ENCODE results near the gene IPMK.

Gene IPMK

GRCh38 chr10:58305821-58306220 lies 38.1 kb upstream of the IPMK start:
- Histone ChIP-seq H3K27me3 (ENCODE audit: control insufficient read depth in 3 of 3, insufficient read depth in 3 of 3, low read depth in 1 of 3, low read length in 3 of 3) (peaks cover 0 to 2% (median 0%) of the 10 kb centered on the region in 3 experiments), H2AFZ (ENCODE audit: low read length) (no peak overlapping the region), H3K9me3 (replicated peaks in 1 of 2; ENCODE audit: control insufficient read depth in 2 of 2, insufficient read depth in 1 of 2, low read depth in 1 of 2, low read length in 2 of 2) (no peaks in the 10 kb centered on the region), H3K23ac (ENCODE audit: low read depth, low read length, poor library complexity) (no peak overlapping the region), H2BK15ac (ENCODE audit: low read length) (no peak overlapping the region), H3K4ac (ENCODE audit: low read length) (no peak overlapping the region), H3K4me3 (ENCODE audit: low read length in 2 of 2) (no peak overlapping the region), H3K27ac (replicated peaks; ENCODE audit: low read length) (no peak overlapping the region), H2BK5ac (ENCODE audit: low read length) (no peak overlapping the region), H3K79me1 (ENCODE audit: low read depth, low read length) (peaks cover 2% of the 10 kb centered on the region), H2AK5ac (ENCODE audit: low read depth, low read length) (no peak overlapping the region), H4K8ac (ENCODE audit: low read depth, low read length) (no peak overlapping the region), H3K9ac (ENCODE audit: low read depth, low read length, poor library complexity) (no peak overlapping the region), H3K4me2 (ENCODE audit: insufficient read depth, low read length, poor library complexity, severe bottlenecking) (no peak overlapping the region), H3K18ac (ENCODE audit: low read length) (no peak overlapping the region), H3K14ac (ENCODE audit: low read length) (no peak overlapping the region), H2BK12ac (ENCODE audit: low read length) (no peak overlapping the region), H3K4me1 (ENCODE audit: control insufficient read depth in 2 of 2, insufficient read depth in 1 of 2, low read depth in 1 of 2, low read length in 2 of 2) (peaks cover 0 to 2% of the 10 kb centered on the region in 2 donors), H3K36me3 (replicated peaks in 1 of 2; ENCODE audit: control insufficient read depth in 2 of 2, insufficient read depth in 2 of 2, low read length in 2 of 2) (no peaks in the 10 kb centered on the region), H2BK120ac (ENCODE audit: low read depth, low read length) (no peak overlapping the region), H4K91ac (ENCODE audit: low read depth, low read length, poor library complexity) (no peak overlapping the region)
- DNase-seq (ENCODE audit: low spot score) = no peak
- WGBS, 2 donors (ENCODE audit: extremely low coverage in 2 of 2, insufficient read length in 2 of 2, insufficient replicate concordance in 1 of 2) = no CpG with 5 or more reads among the region's 4 CpGs

- H2BK15ac ChIP-seq (ENCODE audit: low read length) = no peak overlapping the region
- no peak overlapping the region for H2BK5ac ChIP-seq (ENCODE audit: low read length)
- H3K4me1 ChIP-seq (ENCODE audit: control insufficient read depth in 2 of 2, insufficient read depth in 1 of 2, low read depth in 1 of 2, low read length in 2 of 2) = peaks cover 0 to 2% of the 10 kb centered on the region in 2 donors
- DNase-seq (ENCODE audit: low spot score) = no peak
- no peak overlapping the region for H3K23ac ChIP-seq (ENCODE audit: low read depth, low read length, poor library complexity)
- no peak overlapping the region for H3K4me2 ChIP-seq (ENCODE audit: insufficient read depth, low read length, poor library complexity, severe bottlenecking)
- no peak overlapping the region for H3K18ac ChIP-seq (ENCODE audit: low read length)
- no peak overlapping the region for H2AK5ac ChIP-seq (ENCODE audit: low read depth, low read length)
- no peak overlapping the region for H2BK12ac ChIP-seq (ENCODE audit: low read length)
- no peak overlapping the region for H3K9ac ChIP-seq (ENCODE audit: low read depth, low read length, poor library complexity)
- no peak overlapping the region for H3K4me3 ChIP-seq (ENCODE audit: low read length in 2 of 2)
- H2AFZ ChIP-seq (ENCODE audit: low read length) = no peak overlapping the region
- no peak overlapping the region for H3K4ac ChIP-seq (ENCODE audit: low read length)
- H3K27ac ChIP-seq (replicated peaks; ENCODE audit: low read length) = no peak overlapping the region
- H3K36me3 ChIP-seq (replicated peaks in 1 of 2; ENCODE audit: control insufficient read depth in 2 of 2, insufficient read depth in 2 of 2, low read length in 2 of 2) = no peaks in the 10 kb centered on the region
- no peak overlapping the region for H3K14ac ChIP-seq (ENCODE audit: low read length)
- H3K79me1 ChIP-seq (ENCODE audit: low read depth, low read length) = peaks cover 2% of the 10 kb centered on the region
- no peak overlapping the region for H2BK120ac ChIP-seq (ENCODE audit: low read depth, low read length)
- WGBS, 2 donors (ENCODE audit: extremely low coverage in 2 of 2, insufficient read length in 2 of 2, insufficient replicate concordance in 1 of 2) = no CpG with 5 or more reads among the region's 3 CpGs
- H3K9me3 ChIP-seq (replicated peaks in 1 of 2; ENCODE audit: control insufficient read depth in 2 of 2, insufficient read depth in 1 of 2, low read depth in 1 of 2, low read length in 2 of 2) = no peaks in the 10 kb centered on the region
- peaks cover 0 to 2% (median 0%) of the 10 kb centered on the region in 3 experiments for H3K27me3 ChIP-seq (ENCODE audit: control insufficient read depth in 3 of 3, insufficient read depth in 3 of 3, low read depth in 1 of 3, low read length in 3 of 3)
- H4K91ac ChIP-seq (ENCODE audit: low read depth, low read length, poor library complexity) = no peak overlapping the region
- H4K8ac ChIP-seq (ENCODE audit: low read depth, low read length) = no peak overlapping the region
Observed at GRCh38 chr10:58304099-58304633, 36.5 kb upstream of the IPMK start.

GRCh38 chr10:58302254-58302653 lies 34.6 kb upstream of the IPMK start:
- Histone ChIP-seq H2BK15ac (ENCODE audit: low read length) (no peak overlapping the region), H3K27me3 (ENCODE audit: control insufficient read depth in 3 of 3, insufficient read depth in 3 of 3, low read depth in 1 of 3, low read length in 3 of 3) (peaks cover 0 to 2% (median 0%) of the 10 kb centered on the region in 3 experiments), H3K9ac (ENCODE audit: low read depth, low read length, poor library complexity) (no peak overlapping the region), H2AK5ac (ENCODE audit: low read depth, low read length) (no peak overlapping the region), H3K23ac (ENCODE audit: low read depth, low read length, poor library complexity) (no peak overlapping the region), H3K14ac (ENCODE audit: low read length) (no peak overlapping the region), H3K18ac (ENCODE audit: low read length) (no peak overlapping the region), H4K8ac (ENCODE audit: low read depth, low read length) (no peak overlapping the region), H3K79me1 (ENCODE audit: low read depth, low read length) (no peaks in the 10 kb centered on the region), H3K4me1 (ENCODE audit: control insufficient read depth in 2 of 2, insufficient read depth in 1 of 2, low read depth in 1 of 2, low read length in 2 of 2) (peaks cover 0 to 2% of the 10 kb centered on the region in 2 donors), H2AFZ (ENCODE audit: low read length) (no peak overlapping the region), H2BK5ac (ENCODE audit: low read length) (no peak overlapping the region), H2BK120ac (ENCODE audit: low read depth, low read length) (no peak overlapping the region), H3K4me3 (ENCODE audit: low read length in 2 of 2) (no peak overlapping the region), H3K9me3 (replicated peaks in 1 of 2; ENCODE audit: control insufficient read depth in 2 of 2, insufficient read depth in 1 of 2, low read depth in 1 of 2, low read length in 2 of 2) (no peaks in the 10 kb centered on the region), H3K4ac (ENCODE audit: low read length) (no peak overlapping the region), H2BK12ac (ENCODE audit: low read length) (no peak overlapping the region), H3K36me3 (replicated peaks in 1 of 2; ENCODE audit: control insufficient read depth in 2 of 2, insufficient read depth in 2 of 2, low read length in 2 of 2) (no peaks in the 10 kb centered on the region), H3K4me2 (ENCODE audit: insufficient read depth, low read length, poor library complexity, severe bottlenecking) (no peak overlapping the region), H3K27ac (replicated peaks; ENCODE audit: low read length) (no peak overlapping the region), H4K91ac (ENCODE audit: low read depth, low read length, poor library complexity) (no peak overlapping the region)
- no peak for DNase-seq (ENCODE audit: low spot score)
- no CpG with 5 or more reads among the region's 2 CpGs for WGBS, 2 donors (ENCODE audit: extremely low coverage in 2 of 2, insufficient read length in 2 of 2, insufficient replicate concordance in 1 of 2)

DNA sequence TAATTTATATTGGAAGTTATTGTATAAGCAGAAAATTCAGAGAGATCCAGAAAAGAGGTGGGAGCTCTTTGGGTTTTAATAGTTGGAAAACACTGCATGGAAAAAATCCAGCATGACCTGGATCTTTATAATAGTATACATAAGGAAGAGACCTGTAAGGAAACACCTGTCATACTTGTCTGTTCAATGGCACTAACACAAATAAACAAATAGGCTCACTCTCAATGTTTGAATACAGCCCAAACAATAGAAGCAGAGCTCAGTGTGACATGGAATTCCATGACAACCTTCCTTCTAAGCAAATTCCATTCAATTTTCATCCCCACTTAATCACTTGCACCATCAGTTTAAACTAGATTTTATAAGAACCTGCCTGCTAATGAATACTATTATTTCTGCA lies 33.0 kb upstream of the IPMK start:
- Histone ChIP-seq H2BK120ac (ENCODE audit: low read depth, low read length) (no peak overlapping the region), H4K91ac (ENCODE audit: low read depth, low read length, poor library complexity) (no peak overlapping the region), H3K27ac (replicated peaks; ENCODE audit: low read length) (no peak overlapping the region), H3K23ac (ENCODE audit: low read depth, low read length, poor library complexity) (no peak overlapping the region), H2BK15ac (ENCODE audit: low read length) (no peak overlapping the region), H3K4ac (ENCODE audit: low read length) (no peak overlapping the region), H3K18ac (ENCODE audit: low read length) (no peak overlapping the region), H2AK5ac (ENCODE audit: low read depth, low read length) (no peak overlapping the region), H3K9ac (ENCODE audit: low read depth, low read length, poor library complexity) (no peak overlapping the region), H3K14ac (ENCODE audit: low read length) (no peak overlapping the region), H4K8ac (ENCODE audit: low read depth, low read length) (no peak overlapping the region), H3K9me3 (replicated peaks in 1 of 2; ENCODE audit: control insufficient read depth in 2 of 2, insufficient read depth in 1 of 2, low read depth in 1 of 2, low read length in 2 of 2) (no peaks in the 10 kb centered on the region), H3K4me2 (ENCODE audit: insufficient read depth, low read length, poor library complexity, severe bottlenecking) (no peak overlapping the region), H2AFZ (ENCODE audit: low read length) (no peak overlapping the region), H3K27me3 (ENCODE audit: control insufficient read depth in 3 of 3, insufficient read depth in 3 of 3, low read depth in 1 of 3, low read length in 3 of 3) (no peaks in the 10 kb centered on the region), H3K79me1 (ENCODE audit: low read depth, low read length) (no peaks in the 10 kb centered on the region), H2BK12ac (ENCODE audit: low read length) (no peak overlapping the region), H3K36me3 (replicated peaks in 1 of 2; ENCODE audit: control insufficient read depth in 2 of 2, insufficient read depth in 2 of 2, low read length in 2 of 2) (no peaks in the 10 kb centered on the region), H3K4me1 (ENCODE audit: control insufficient read depth in 2 of 2, insufficient read depth in 1 of 2, low read depth in 1 of 2, low read length in 2 of 2) (no peaks in the 10 kb centered on the region), H3K4me3 (ENCODE audit: low read length in 2 of 2) (no peak overlapping the region), H2BK5ac (ENCODE audit: low read length) (no peak overlapping the region)
- DNase-seq (ENCODE audit: low spot score) = no peak
